Activated B cell treated with CpG ODN at 0.5 μM for 24 hours (primary cell): ENCODE measurements around the gene PCGF1. TPM values are rescaled to one million over a fixed set of nuclear protein-coding genes. Genes with fewer than 3 reads are reported as not detected.
"Not testable (repeated sequence)": the region's sequence is repeated elsewhere in the genome, so short reads cannot be mapped to it uniquely, and the experiment has no call there.

Experiments used
- ATAC-seq: fragments of 200-7000 bp; cut with Tn5 transposase; one replicate; pipeline ENCODE4 v1.10.0; 2021; ENCODE audit warnings: low read depth, mild to moderate bottlenecking, moderate library complexity
- CTCF ChIA-PET: fragments of 350-600 bp; sonication (Branson Sonifier 250); formaldehyde crosslinking; loops from one replicate; lab custom pipeline; 2021; ENCODE audit warnings: antibody characterized with exemption; lab: Charles Lee
- POLR2A ChIA-PET: fragments of 350-600 bp; sonication (Branson Sonifier 250); formaldehyde crosslinking; loops from one replicate; lab custom pipeline; 2021; ENCODE audit warnings: antibody characterized with exemption; lab: Charles Lee
- DNase-seq: peaks from one replicate; pipeline ENCODE4 v3.0.0; 2022
- H3K27ac Mint-ChIP-seq: one replicate; pipeline ENCODE4 v1.8.0; 2020; ENCODE audit warnings: mixed read lengths
- H3K27me3 Mint-ChIP-seq: one replicate; pipeline ENCODE4 v1.8.0; 2021; ENCODE audit warnings: mixed read lengths
- H3K36me3 Mint-ChIP-seq: one replicate; pipeline ENCODE4 v1.8.0; 2021; ENCODE audit warnings: low read depth, mixed read lengths
- H3K4me1 Mint-ChIP-seq: one replicate; pipeline ENCODE4 v1.8.0; 2021; ENCODE audit warnings: mixed read lengths
- H3K4me3 Mint-ChIP-seq: one replicate; pipeline ENCODE4 v1.8.0; 2020; ENCODE audit warnings: mild to moderate bottlenecking, mixed read lengths
- H3K9me3 Mint-ChIP-seq: one replicate; pipeline ENCODE4 v1.8.0; 2020; ENCODE audit warnings: mixed read lengths
- CTCF ChIP-seq: fragments of 200-600 bp; IDR thresholded peaks from one replicate; pipeline ENCODE4 v1.8.0; 2022; ENCODE audit warnings: antibody characterized with exemption, mild to moderate bottlenecking
- intact Hi-C: fragments of 100-400 bp; cut with micrococcal nuclease; formaldehyde crosslinking; loops from one replicate; pipeline ENCODE4 v1.15.1; 2024
- total RNA-seq: library from RNA; stranded (reverse); gene quantifications from 2 replicates; pipeline ENCODE4 v1.2.3, GENCODE V29; 2022

The PCGF1 gene
- total RNA-seq, 1 donor from 2014 or later, result 34.7 TPM

- intact Hi-C loops, result loop anchor here (1.0 to 5.0 kb wide), 5 partner anchors 9 to 56 kb away; partner anchors contain the start of genes AUP1, C2orf81, CCDC142 and HTRA2
- Mint-ChIP-seq H3K4me3 (peak overlapping the region; percentile 97), H3K36me3 (peaks cover 44% of the 10 kb centered on the region), H3K27me3 (no peaks in the 10 kb centered on the region), H3K9me3 (no peaks in the 10 kb centered on the region), H3K27ac (peak overlapping the region; percentile 97), H3K4me1 (peaks cover 23% of the 10 kb centered on the region)
- no peak for DNase-seq
- CTCF ChIA-PET, result interaction anchor here (0.6 to 1.8 kb wide), 7 partner anchors 9 to 81 kb away, joined by 3 to 15 read pairs (median 3); partner anchors contain the start of genes CCDC142, INO80B, TTC31 and WBP1
- POLR2A ChIA-PET, result interaction anchor here (0.6 to 4.6 kb wide), 17 partner anchors 9 to 294 kb away, joined by 3 to 127 read pairs (median 5); partner anchors contain the start of genes AUP1, C2orf81, CCDC142 and DQX1
- no peak for TF ChIP-seq CTCF
- peak; percentile 2 for ATAC-seq
Observed at GRCh38 chr2:74472945-74473258, 34.6 kb downstream of the PCGF1 start.

- DNase-seq (peak; percentile 91), ATAC-seq (peak; percentile 89)
- Mint-ChIP-seq H3K36me3 (peaks cover 40% of the 10 kb centered on the region), H3K4me3 (peak within 1 kb of the TSS; percentile 97), H3K4me1 (peaks cover 23% of the 10 kb centered on the region), H3K27ac (peak within 1 kb of the TSS; percentile 97), H3K27me3 (no peaks in the 10 kb centered on the region), H3K9me3 (no peaks in the 10 kb centered on the region)
- no peak for TF ChIP-seq CTCF
- CTCF ChIA-PET, result interaction anchor here (0.6 to 1.8 kb wide), 7 partner anchors 9 to 81 kb away, joined by 3 to 15 read pairs (median 3); partner anchors contain the start of genes CCDC142, INO80B, TTC31 and WBP1
- intact Hi-C loops, result loop anchor here (1.0 to 5.0 kb wide), 5 partner anchors 8 to 57 kb away; partner anchors contain the start of genes AUP1, C2orf81, CCDC142 and HTRA2
- POLR2A ChIA-PET, result interaction anchor here (0.6 to 4.6 kb wide), 18 partner anchors 10 to 294 kb away, joined by 3 to 127 read pairs (median 4); partner anchors contain the start of genes AUP1, C2orf81, CCDC142 and DQX1
Observed at GRCh38 chr2:74472086-74472944, 35.2 kb downstream of the PCGF1 start, which contains the start of gene MRPL53. Gene MRPL53, minus strand, starts transcription at chr2:74472680. Its CDS starts 20 bp downstream, at chr2:74472660.

- CTCF ChIA-PET, result interaction anchor here (1.4 to 1.8 kb wide), 3 partner anchors 10 to 80 kb away, joined by 3 to 15 read pairs (median 9); partner anchors contain the start of genes CCDC142 and TTC31
Observed at GRCh38 chr2:74471332-74472065, 36.0 kb downstream of the PCGF1 start.

GRCh38 chr2:74470742-74471141 is 36.8 kb downstream of the PCGF1 start:
- H3K4me3 Mint-ChIP-seq, result peak overlapping the region; percentile 57
- intact Hi-C loops, result loop anchor here (5.0 kb wide), 1 partner anchor 48 kb away; the partner anchor contains the start of genes C2orf81 and WDR54
- H3K9me3 Mint-ChIP-seq, H3K27me3 Mint-ChIP-seq, ATAC-seq, CTCF ChIA-PET, DNase-seq: not testable (repeated sequence)
- peak overlapping the region; percentile 31 for H3K27ac Mint-ChIP-seq
- POLR2A ChIA-PET, result interaction anchor here (0.6 to 4.6 kb wide), 3 partner anchors 11 to 21 kb away, joined by 6 to 127 read pairs (median 78); partner anchors contain the start of genes CCDC142, INO80B, TTC31 and WBP1
- H3K36me3 Mint-ChIP-seq, result peaks cover 35% of the 10 kb centered on the region
- peaks cover 26% of the 10 kb centered on the region for H3K4me1 Mint-ChIP-seq

More at GRCh38 chr2:74471332-74472065, 36.0 kb downstream of the PCGF1 start:
- Mint-ChIP-seq H3K4me3 (peak overlapping the region; percentile 97), H3K27me3 (no peaks in the 10 kb centered on the region), H3K4me1 (peaks cover 23% of the 10 kb centered on the region), H3K36me3 (peaks cover 37% of the 10 kb centered on the region), H3K9me3 (no peaks in the 10 kb centered on the region), H3K27ac (peak overlapping the region; percentile 97)
- DNase-seq (no peak), ATAC-seq (no peak)
- POLR2A ChIA-PET, result interaction anchor here (0.6 to 4.6 kb wide), 7 partner anchors 10 to 692 kb away, joined by 4 to 127 read pairs (median 11); partner anchors contain the start of genes AUP1, C2orf81, CCDC142 and HTRA2
- TF ChIP-seq CTCF, result no peak
- intact Hi-C loops, result loop anchor here (1.0 to 5.0 kb wide), 5 partner anchors 7 to 58 kb away; partner anchors contain the start of genes AUP1, C2orf81, CCDC142 and HTRA2
